Activated naive CD8-positive, alpha-beta T cell treated with anti-CD3 and anti-CD28 coated beads, Interleukin-2, amount 10 ng/mL, durations not matched to agents 7 days and 5 days (primary cell): Measurements from ENCODE around the gene ARNT2. TPM values are rescaled to one million over a fixed set of nuclear protein-coding genes. Genes with fewer than 3 reads are reported as not detected.

Experiments
- ATAC-seq: fragments of 150-1000 bp; cut with Tn5 transposase; one replicate; pipeline ENCODE4 v1.10.0; 2021; ENCODE audit warnings: low read depth, moderate library complexity
- POLR2A ChIA-PET: fragments of 350-600 bp; sonication (Branson Sonifier 250); formaldehyde crosslinking; loops from one replicate; lab custom pipeline; 2021; ENCODE audit warnings: antibody characterized with exemption; lab: Charles Lee
- DNase-seq: peaks from one replicate; pipeline ENCODE4 v3.0.0; 2021
- H3K27ac Mint-ChIP-seq: one replicate; pipeline ENCODE4 v1.8.0; 2022; ENCODE audit warnings: mild to moderate bottlenecking, mixed read lengths
- H3K27me3 Mint-ChIP-seq: one replicate; pipeline ENCODE4 v1.8.0; 2022; ENCODE audit warnings: mild to moderate bottlenecking, moderate library complexity, mixed read lengths
- H3K36me3 Mint-ChIP-seq: one replicate; pipeline ENCODE4 v1.8.0; 2021; ENCODE audit warnings: mild to moderate bottlenecking, mixed read lengths
- H3K4me1 Mint-ChIP-seq: one replicate; pipeline ENCODE4 v1.8.0; 2021; ENCODE audit warnings: mixed read lengths
- H3K4me3 Mint-ChIP-seq: one replicate; pipeline ENCODE4 v1.8.0; 2022; ENCODE audit warnings: mild to moderate bottlenecking, moderate library complexity, mixed read lengths
- H3K9me3 Mint-ChIP-seq: one replicate; pipeline ENCODE4 v1.8.0; 2021; ENCODE audit warnings: mixed read lengths
- total RNA-seq, 2 experiments: library from RNA; stranded (reverse); gene quantifications; one replicate each; pipeline ENCODE4 v1.2.3, GENCODE V29; 2021

The ARNT2 gene
- total RNA-seq, 2 experiments from 2014 or later = not detected

DNA sequence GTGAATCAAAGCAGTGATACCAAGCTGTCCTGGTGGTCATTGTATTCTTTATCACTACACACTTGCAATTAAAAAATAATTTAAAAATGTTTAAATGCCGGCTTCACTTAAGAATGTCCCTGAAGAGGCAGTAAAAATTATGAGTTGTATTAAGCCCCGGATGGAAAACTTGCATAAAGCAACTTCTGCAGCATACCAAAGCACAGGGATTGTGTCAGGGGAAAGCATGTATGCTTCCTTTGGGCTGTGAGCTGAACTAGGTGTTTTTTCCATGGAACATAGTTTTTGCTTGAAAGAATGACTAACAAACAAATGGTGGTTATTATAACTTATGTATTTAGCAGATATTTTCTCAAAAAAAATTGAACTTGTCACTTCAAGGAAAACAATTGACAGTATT is 143.1 kb downstream of the ARNT2 start:
- Mint-ChIP-seq H3K27me3 (peaks cover 6% of the 10 kb centered on the region), H3K4me3 (no peak overlapping the region), H3K36me3 (no peaks in the 10 kb centered on the region), H3K4me1 (peaks cover 1% of the 10 kb centered on the region), H3K9me3 (no peaks in the 10 kb centered on the region), H3K27ac (no peak overlapping the region)
- POLR2A ChIA-PET = no interaction called here
- ATAC-seq (no peak), DNase-seq (no peak)

GRCh38 chr15:80549191-80549590 is 145.0 kb downstream of the ARNT2 start:
- no peaks in the 10 kb centered on the region for H3K9me3 Mint-ChIP-seq
- no peak for ATAC-seq
- H3K36me3 Mint-ChIP-seq = no peaks in the 10 kb centered on the region

GRCh38 chr15:80549654-80550053 is 145.5 kb downstream of the ARNT2 start:
- H3K36me3 Mint-ChIP-seq = no peaks in the 10 kb centered on the region
- ATAC-seq = no peak
- no peaks in the 10 kb centered on the region for H3K9me3 Mint-ChIP-seq
- no peak overlapping the region for H3K27ac Mint-ChIP-seq
- peaks cover 6% of the 10 kb centered on the region for H3K27me3 Mint-ChIP-seq
- H3K4me3 Mint-ChIP-seq = no peak overlapping the region
- H3K4me1 Mint-ChIP-seq = peaks cover 1% of the 10 kb centered on the region
- no peak for DNase-seq
- POLR2A ChIA-PET = no interaction called here

More at GRCh38 chr15:80549191-80549590, 145.0 kb downstream of the ARNT2 start:
- POLR2A ChIA-PET = no interaction called here
- H3K27ac Mint-ChIP-seq = no peak overlapping the region
- H3K27me3 Mint-ChIP-seq = peaks cover 6% of the 10 kb centered on the region
- peaks cover 1% of the 10 kb centered on the region for H3K4me1 Mint-ChIP-seq
- no peak overlapping the region for H3K4me3 Mint-ChIP-seq
- DNase-seq = no peak

DNA sequence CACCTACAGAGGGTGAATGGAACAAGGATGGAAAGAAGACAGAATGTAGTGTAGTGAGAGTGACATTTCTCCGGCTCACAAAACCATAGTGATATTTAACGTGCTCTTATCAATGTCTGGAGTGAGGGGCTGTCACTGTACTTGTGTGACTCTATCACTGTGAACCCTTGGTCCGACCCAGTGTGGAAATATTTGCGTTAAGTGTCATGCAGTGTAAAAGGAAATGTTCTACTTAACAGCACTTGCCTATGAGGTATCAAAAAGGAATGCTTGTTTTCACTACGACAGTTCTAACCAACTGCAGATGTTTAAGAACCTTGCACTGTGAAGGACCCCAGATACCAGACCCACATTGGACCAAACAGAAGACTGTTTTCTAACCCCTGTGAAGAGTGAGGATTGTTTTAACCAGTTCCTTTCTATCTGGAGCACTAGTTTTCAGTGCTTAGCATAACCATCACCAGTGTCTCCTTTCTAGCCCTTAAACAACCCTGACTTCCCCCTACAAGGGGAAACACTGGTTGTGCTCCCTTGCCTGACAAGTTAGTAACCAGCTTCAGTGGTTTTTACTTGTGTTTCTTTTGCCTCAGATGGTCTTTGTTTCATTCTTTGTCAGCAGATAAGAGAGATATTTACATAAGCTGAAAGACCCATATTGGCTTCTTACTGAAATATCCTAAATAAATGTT is 146.2 kb downstream of the ARNT2 start:
- Mint-ChIP-seq H3K9me3 (no peaks in the 10 kb centered on the region), H3K4me1 (peaks cover 1% of the 10 kb centered on the region), H3K27ac (no peak overlapping the region), H3K4me3 (no peak overlapping the region), H3K27me3 (peaks cover 6% of the 10 kb centered on the region), H3K36me3 (no peaks in the 10 kb centered on the region)
- ATAC-seq (no peak), DNase-seq (no peak)
- POLR2A ChIA-PET = no interaction called here

- Mint-ChIP-seq H3K27ac (no peak overlapping the region), H3K36me3 (no peaks in the 10 kb centered on the region), H3K9me3 (no peaks in the 10 kb centered on the region), H3K4me1 (peaks cover 1% of the 10 kb centered on the region), H3K27me3 (peaks cover 6% of the 10 kb centered on the region), H3K4me3 (no peak overlapping the region)
- no peak for DNase-seq
- POLR2A ChIA-PET = no interaction called here
- no peak for ATAC-seq
Observed at GRCh38 chr15:80550908-80551260, 146.7 kb downstream of the ARNT2 start.

GRCh38 chr15:80551348-80551747 is 147.2 kb downstream of the ARNT2 start:
- H3K4me1 Mint-ChIP-seq = peaks cover 1% of the 10 kb centered on the region
- no peaks in the 10 kb centered on the region for H3K36me3 Mint-ChIP-seq
- H3K27ac Mint-ChIP-seq = no peak overlapping the region
- peaks cover 8% of the 10 kb centered on the region for H3K27me3 Mint-ChIP-seq
- H3K9me3 Mint-ChIP-seq = no peaks in the 10 kb centered on the region
- POLR2A ChIA-PET = no interaction called here
- no peak overlapping the region for H3K4me3 Mint-ChIP-seq
- no peak for DNase-seq
- no peak for ATAC-seq

DNA sequence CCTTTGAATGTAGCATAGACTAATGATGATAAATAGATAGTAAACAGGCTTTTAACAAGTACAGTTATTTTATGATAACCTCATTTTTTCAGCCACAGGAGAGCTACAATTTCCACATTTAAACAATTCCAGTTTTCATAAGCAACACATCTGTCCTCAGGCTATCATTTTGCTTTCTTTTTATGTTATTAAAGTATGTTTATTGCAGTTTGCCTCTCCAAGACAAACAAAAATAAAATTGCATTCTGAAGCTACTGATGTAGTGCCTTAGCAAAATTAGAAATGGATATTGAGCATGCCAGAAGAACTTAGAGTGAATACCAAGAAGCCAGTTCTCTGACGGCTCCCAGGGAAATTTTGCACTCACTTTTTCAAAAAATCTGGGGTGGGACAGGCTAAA is 150.4 kb downstream of the ARNT2 start:
- peaks cover 1% of the 10 kb centered on the region for H3K4me1 Mint-ChIP-seq
- no peaks in the 10 kb centered on the region for H3K36me3 Mint-ChIP-seq
- H3K27me3 Mint-ChIP-seq = peaks cover 9% of the 10 kb centered on the region
- POLR2A ChIA-PET = no interaction called here
- DNase-seq (no peak), ATAC-seq (no peak)
- H3K4me3 Mint-ChIP-seq = no peak overlapping the region
- no peak overlapping the region for H3K27ac Mint-ChIP-seq
- no peaks in the 10 kb centered on the region for H3K9me3 Mint-ChIP-seq

GRCh38 chr15:80556694-80557367 is 152.6 kb downstream of the ARNT2 start:
- ATAC-seq = no peak
- Mint-ChIP-seq H3K36me3 (no peaks in the 10 kb centered on the region), H3K4me3 (no peak overlapping the region), H3K4me1 (no peaks in the 10 kb centered on the region), H3K27me3 (peaks cover 7% of the 10 kb centered on the region), H3K9me3 (no peaks in the 10 kb centered on the region), H3K27ac (no peak overlapping the region)
- POLR2A ChIA-PET = no interaction called here
- DNase-seq = no peak

DNA sequence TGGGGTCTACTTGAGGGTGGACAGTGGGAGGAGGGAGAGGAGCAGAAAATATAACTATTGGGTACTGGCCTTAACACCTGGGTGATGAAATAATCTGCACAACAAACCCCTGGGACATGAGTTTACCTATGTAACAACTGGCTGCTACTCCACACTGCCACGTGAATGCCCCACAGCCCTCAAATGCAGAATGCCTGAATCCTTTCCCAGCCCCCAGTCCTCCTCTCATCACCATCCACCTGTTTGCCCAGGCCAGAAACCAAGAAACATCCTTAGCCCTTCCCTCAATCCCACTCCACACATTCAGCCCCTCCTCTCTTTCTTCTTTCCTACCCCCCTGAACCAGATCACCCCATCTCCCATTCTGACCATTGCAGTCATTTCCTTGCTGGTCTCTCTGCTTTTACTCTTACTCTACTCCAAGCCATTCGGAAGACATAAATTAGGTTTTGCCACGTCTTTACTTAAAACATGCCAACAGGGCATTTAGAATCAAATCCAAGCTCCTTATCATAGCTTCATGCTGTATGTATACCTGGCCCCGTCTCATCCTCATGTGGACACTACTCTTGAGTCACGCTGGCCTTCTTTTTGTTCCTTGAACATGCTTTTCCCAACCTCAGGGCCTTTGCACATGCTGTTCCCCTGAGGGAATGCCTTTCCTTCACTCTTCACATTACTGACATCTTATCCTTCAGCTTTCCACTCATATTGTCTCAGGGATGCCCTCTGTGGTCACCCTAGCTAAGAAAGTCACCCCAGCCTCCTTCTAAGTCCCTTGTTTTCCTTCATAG is 153.5 kb downstream of the ARNT2 start:
- DNase-seq (no peak), ATAC-seq (no peak)
- POLR2A ChIA-PET = no interaction called here
- no peak overlapping the region for H3K4me3 Mint-ChIP-seq
- no peaks in the 10 kb centered on the region for H3K9me3 Mint-ChIP-seq
- no peaks in the 10 kb centered on the region for H3K36me3 Mint-ChIP-seq
- no peak overlapping the region for H3K27ac Mint-ChIP-seq
- peaks cover 5% of the 10 kb centered on the region for H3K27me3 Mint-ChIP-seq
- H3K4me1 Mint-ChIP-seq = no peaks in the 10 kb centered on the region

GRCh38 chr15:80558631-80559319 is 154.6 kb downstream of the ARNT2 start:
- POLR2A ChIA-PET = no interaction called here
- DNase-seq (no peak), ATAC-seq (no peak)
- no peaks in the 10 kb centered on the region for H3K9me3 Mint-ChIP-seq
- no peaks in the 10 kb centered on the region for H3K36me3 Mint-ChIP-seq
- no peaks in the 10 kb centered on the region for H3K4me1 Mint-ChIP-seq
- H3K4me3 Mint-ChIP-seq = no peak overlapping the region
- peaks cover 8% of the 10 kb centered on the region for H3K27me3 Mint-ChIP-seq
- H3K27ac Mint-ChIP-seq = no peak overlapping the region

DNA sequence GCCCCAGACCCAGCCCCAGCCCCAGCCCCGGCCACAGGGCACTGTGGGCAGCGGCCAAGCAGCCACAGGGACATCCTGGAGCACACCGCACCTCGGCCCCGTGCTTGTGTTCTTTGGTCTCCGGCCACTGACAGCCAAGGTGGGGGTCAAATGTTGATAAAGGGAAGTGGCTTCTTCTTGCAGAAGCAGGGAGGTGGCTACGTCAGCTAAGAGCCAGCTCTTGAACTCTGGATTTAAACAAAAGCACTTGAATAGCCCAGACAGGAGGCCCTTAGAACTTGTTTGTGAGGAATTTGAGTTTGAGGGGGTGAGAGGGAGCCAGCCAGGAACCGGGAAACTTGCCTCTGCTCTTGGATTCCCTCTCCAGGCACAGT is 155.1 kb downstream of the ARNT2 start:
- Mint-ChIP-seq H3K9me3 (no peaks in the 10 kb centered on the region), H3K27me3 (peaks cover 8% of the 10 kb centered on the region), H3K36me3 (no peaks in the 10 kb centered on the region), H3K27ac (no peak overlapping the region), H3K4me3 (no peak overlapping the region), H3K4me1 (no peaks in the 10 kb centered on the region)
- POLR2A ChIA-PET = no interaction called here
- no peak for DNase-seq
- ATAC-seq = no peak

DNA sequence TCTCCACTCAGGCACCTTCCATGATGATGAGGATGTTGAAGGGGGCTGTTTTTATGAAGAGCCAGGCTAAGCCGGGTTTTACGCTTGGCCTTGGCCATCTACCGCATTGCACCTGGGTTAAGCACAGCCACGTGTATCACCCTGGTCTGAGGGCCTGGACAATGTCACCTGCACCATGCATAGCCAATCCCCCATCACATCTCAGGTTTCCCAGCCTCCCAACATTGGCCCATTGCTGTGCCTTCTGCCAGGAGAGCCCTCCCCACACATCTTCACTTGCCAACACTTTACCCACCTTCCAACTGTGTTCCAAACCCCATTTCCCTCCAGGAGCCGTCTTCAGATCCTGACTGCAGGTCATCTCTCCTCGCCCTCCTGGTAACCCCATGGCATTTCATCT is 155.6 kb downstream of the ARNT2 start:
- H3K27me3 Mint-ChIP-seq = peaks cover 8% of the 10 kb centered on the region
- no peaks in the 10 kb centered on the region for H3K9me3 Mint-ChIP-seq
- ATAC-seq (no peak), DNase-seq (no peak)
- no peaks in the 10 kb centered on the region for H3K4me1 Mint-ChIP-seq
- POLR2A ChIA-PET = no interaction called here
- no peak overlapping the region for H3K27ac Mint-ChIP-seq
- H3K4me3 Mint-ChIP-seq = no peak overlapping the region
- H3K36me3 Mint-ChIP-seq = no peaks in the 10 kb centered on the region

- ATAC-seq (no peak), DNase-seq (no peak)
- no peaks in the 10 kb centered on the region for H3K36me3 Mint-ChIP-seq
- POLR2A ChIA-PET = no interaction called here
- no peak overlapping the region for H3K4me3 Mint-ChIP-seq
- no peaks in the 10 kb centered on the region for H3K9me3 Mint-ChIP-seq
- no peak overlapping the region for H3K27ac Mint-ChIP-seq
- no peaks in the 10 kb centered on the region for H3K4me1 Mint-ChIP-seq
- peaks cover 14% of the 10 kb centered on the region for H3K27me3 Mint-ChIP-seq
Observed at GRCh38 chr15:80560601-80561400, 156.6 kb downstream of the ARNT2 start.
